ENCODE results near the gene FGD5.

DNA sequence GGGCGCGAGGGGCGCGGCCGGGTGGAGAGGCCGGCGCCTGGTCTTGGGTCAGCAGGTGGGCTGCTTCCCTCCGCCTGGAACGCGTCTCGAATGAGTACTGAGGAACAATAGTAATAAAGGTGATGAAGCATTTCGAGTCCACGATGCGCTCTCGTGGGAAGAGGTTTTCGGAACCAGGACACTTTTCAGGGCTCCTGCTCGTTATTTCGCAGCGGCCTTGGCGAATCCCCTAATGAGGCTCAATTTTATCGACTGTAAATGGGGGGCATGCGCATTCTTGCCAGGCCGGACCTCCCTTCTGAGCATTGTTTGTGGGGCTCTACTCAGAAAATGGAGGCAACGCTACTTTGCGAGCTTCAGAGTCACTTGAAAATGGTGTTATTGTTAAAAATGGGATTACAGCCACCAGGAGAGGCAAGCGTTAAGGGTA is 129.9 kb downstream of the FGD5 start:
- TF ChIP-seq CTCF (conservative IDR thresholded peaks at IDR 0.05; ENCODE audit: low read depth in 2 of 2) (no peak), POLR2AphosphoS5 (IDR thresholded peaks at IDR 0.05; ENCODE audit: low read depth) (peak; percentile 55), ZNF114 (CRISPR knock-in tag; IDR thresholded peaks at IDR 0.05) (no peak), EZH2 (IDR thresholded peaks at IDR 0.05; ENCODE audit: low read depth, unreplicated experiment) (no peak)
